Epithelial cell of esophagus (primary cell): ENCODE data around the gene MDGA2.
"Not testable (repeated sequence)": the region's sequence is repeated elsewhere in the genome, so short reads cannot be mapped to it uniquely, and the experiment has no call there.

Experiments used
- DNase-seq: peaks from one replicate; pipeline ENCODE4 v3.0.0; 2010; ENCODE audit warnings: low read depth
- H3K4me3 ChIP-seq: 2 replicates; pipeline ENCODE4 v1.5.1; 2011; ENCODE audit warnings: mild to moderate bottlenecking, low read length, control low read depth
- CTCF ChIP-seq: IDR thresholded peaks from 2 replicates; pipeline ENCODE4 v1.5.1; 2011; ENCODE audit warnings: low read depth, mild to moderate bottlenecking, low read length, control low read depth, inconsistent platforms; ENCODE audit not compliant: insufficient read depth; ENCODE audit errors: missing control alignments

Gene MDGA2

GRCh38 chr14:46920542-46920941 lies 754.9 kb downstream of the MDGA2 start:
- DNase-seq, result no peak
- no peak for TF ChIP-seq CTCF
- H3K4me3 ChIP-seq, result no peak overlapping the region

GRCh38 chr14:46915539-46915938 lies 759.9 kb downstream of the MDGA2 start:
- H3K4me3 ChIP-seq, DNase-seq: not testable (repeated sequence)

- H3K4me3 ChIP-seq, result no peak overlapping the region
- TF ChIP-seq CTCF, result no peak
- no peak for DNase-seq
These were observed 772.6 kb downstream of the MDGA2 start for GRCh38 chr14:46902837-46903236.

GRCh38 chr14:46894476-46894875 lies 780.9 kb downstream of the MDGA2 start:
- TF ChIP-seq CTCF, result no peak
- H3K4me3 ChIP-seq, result no peak overlapping the region
- DNase-seq, result no peak

GRCh38 chr14:46887144-46887543 lies 788.3 kb downstream of the MDGA2 start:
- DNase-seq, result no peak
- no peak overlapping the region for H3K4me3 ChIP-seq
- no peak for TF ChIP-seq CTCF

- no peak for TF ChIP-seq CTCF
- no peak overlapping the region for H3K4me3 ChIP-seq
- DNase-seq, result no peak
These were observed 789.8 kb downstream of the MDGA2 start for GRCh38 chr14:46885566-46885965.

- no peak for TF ChIP-seq CTCF
- no peak for DNase-seq
- H3K4me3 ChIP-seq, result no peak overlapping the region
These were observed 813.7 kb downstream of the MDGA2 start for GRCh38 chr14:46861753-46862152.
